KOPT-K1 (cell line): ENCODE results near the gene ETNK2.

Experiments used
- H3K27ac ChIP-seq: fragments of 200-600 bp; sonication (generic); 2 replicates; pipeline ENCODE4 v1.5.1; 2016; ENCODE audit warnings: antibody characterized with exemption, mild to moderate bottlenecking, low read depth, low read length; ENCODE audit not compliant: poor library complexity, severe bottlenecking
- H3K36me3 ChIP-seq: fragments of 200-600 bp; sonication (generic); 2 replicates; pipeline ENCODE4 v1.5.1; 2017; ENCODE audit warnings: antibody characterized with exemption, mild to moderate bottlenecking, low read length, moderate library complexity; ENCODE audit not compliant: insufficient read depth
- H3K9me3 ChIP-seq: fragments of 200-600 bp; sonication (generic); 2 replicates; pipeline ENCODE4 v1.5.1; 2017; ENCODE audit warnings: antibody characterized with exemption, low read length, mild to moderate bottlenecking; ENCODE audit not compliant: insufficient read depth, poor library complexity, severe bottlenecking

Gene ETNK2

GRCh38 chr1:204162494-204163074, 10.7 kb upstream of the ETNK2 start:
- Histone ChIP-seq H3K36me3 (no peaks in the 10 kb centered on the region), H3K27ac (no peak overlapping the region), H3K9me3 (no peaks in the 10 kb centered on the region)

- Histone ChIP-seq H3K9me3 (no peaks in the 10 kb centered on the region), H3K36me3 (no peaks in the 10 kb centered on the region), H3K27ac (no peak overlapping the region)
Measured at GRCh38 chr1:204161609-204162493, 10.0 kb upstream of the ETNK2 start.

- H3K9me3 ChIP-seq = no peaks in the 10 kb centered on the region
- H3K27ac ChIP-seq = no peak overlapping the region
- H3K36me3 ChIP-seq = no peaks in the 10 kb centered on the region
Measured at GRCh38 chr1:204157962-204158361, 6.1 kb upstream of the ETNK2 start.

- Histone ChIP-seq H3K9me3 (no peaks in the 10 kb centered on the region), H3K36me3 (no peaks in the 10 kb centered on the region), H3K27ac (no peak overlapping the region)
Measured at GRCh38 chr1:204155881-204156280, 4.0 kb upstream of the ETNK2 start.

- no peaks in the 10 kb centered on the region for H3K36me3 ChIP-seq
- no peaks in the 10 kb centered on the region for H3K9me3 ChIP-seq
- H3K27ac ChIP-seq = no peak overlapping the region
Measured at GRCh38 chr1:204154568-204155255, 2.9 kb upstream of the ETNK2 start.

- H3K9me3 ChIP-seq = no peaks in the 10 kb centered on the region
- no peaks in the 10 kb centered on the region for H3K36me3 ChIP-seq
- no peak overlapping the region for H3K27ac ChIP-seq
Measured at GRCh38 chr1:204153667-204154066, 1.8 kb upstream of the ETNK2 start.

- Histone ChIP-seq H3K36me3 (no peaks in the 10 kb centered on the region), H3K27ac (no peak overlapping the region), H3K9me3 (no peaks in the 10 kb centered on the region)
Measured at GRCh38 chr1:204152310-204153044, 633 bp upstream of the ETNK2 start.

- no peak overlapping the region for H3K27ac ChIP-seq
- no peaks in the 10 kb centered on the region for H3K9me3 ChIP-seq
- H3K36me3 ChIP-seq = no peaks in the 10 kb centered on the region
Measured at GRCh38 chr1:204150702-204151551, 917 bp downstream of the ETNK2 start.

- H3K9me3 ChIP-seq = no peaks in the 10 kb centered on the region
- H3K36me3 ChIP-seq = no peaks in the 10 kb centered on the region
- no peak overlapping the region for H3K27ac ChIP-seq
Measured at GRCh38 chr1:204149635-204150565, 1.9 kb downstream of the ETNK2 start.

GRCh38 chr1:204149107-204149506, 2.7 kb downstream of the ETNK2 start:
- Histone ChIP-seq H3K27ac (no peak overlapping the region), H3K9me3 (no peaks in the 10 kb centered on the region), H3K36me3 (no peaks in the 10 kb centered on the region)

- H3K9me3 ChIP-seq = no peaks in the 10 kb centered on the region
- no peak overlapping the region for H3K27ac ChIP-seq
- no peaks in the 10 kb centered on the region for H3K36me3 ChIP-seq
Measured at GRCh38 chr1:204147406-204148383, 4.1 kb downstream of the ETNK2 start.

- no peaks in the 10 kb centered on the region for H3K9me3 ChIP-seq
- H3K36me3 ChIP-seq = no peaks in the 10 kb centered on the region
- no peak overlapping the region for H3K27ac ChIP-seq
Measured at GRCh38 chr1:204146965-204147364, 4.9 kb downstream of the ETNK2 start.
